CD4-positive, alpha-beta T cell treated with Interleukin-17A for 4 hours (primary cell): ENCODE data around the gene AP1B1.
"Not testable (repeated sequence)": the region's sequence is repeated elsewhere in the genome, so short reads cannot be mapped to it uniquely, and the experiment has no call there.

Experiments
- DNase-seq: peaks from one replicate; pipeline ENCODE4 v3.0.0-alpha.2; 2020; ENCODE audit warnings: mixed read lengths

Gene AP1B1

GRCh38 chr22:29348041-29348440 lies 40.3 kb downstream of the AP1B1 start:
- no peak for DNase-seq

GRCh38 chr22:29346659-29347058 lies 41.7 kb downstream of the AP1B1 start:
- DNase-seq: no peak

- no peak for DNase-seq
These were observed 42.4 kb downstream of the AP1B1 start for GRCh38 chr22:29345932-29346331.

GRCh38 chr22:29344889-29345288 lies 43.5 kb downstream of the AP1B1 start:
- DNase-seq: not testable (repeated sequence)

- no peak for DNase-seq
These were observed 44.2 kb downstream of the AP1B1 start for GRCh38 chr22:29344137-29344536.

- DNase-seq: no peak
These were observed 45.0 kb downstream of the AP1B1 start for GRCh38 chr22:29343313-29343805.

- no peak for DNase-seq
These were observed 45.6 kb downstream of the AP1B1 start for GRCh38 chr22:29342577-29343312.

- no peak for DNase-seq
These were observed 46.2 kb downstream of the AP1B1 start for GRCh38 chr22:29342177-29342576.

- DNase-seq: no peak
These were observed 46.6 kb downstream of the AP1B1 start for GRCh38 chr22:29341849-29342127.

GRCh38 chr22:29341056-29341848 lies 47.1 kb downstream of the AP1B1 start:
- no peak for DNase-seq

- DNase-seq: no peak
These were observed 47.8 kb downstream of the AP1B1 start for GRCh38 chr22:29340566-29340965.

- no peak for DNase-seq
These were observed 48.8 kb downstream of the AP1B1 start for GRCh38 chr22:29339381-29340235.

GRCh38 chr22:29338398-29338797 lies 50.0 kb downstream of the AP1B1 start:
- no peak for DNase-seq

- DNase-seq: no peak
These were observed 50.6 kb downstream of the AP1B1 start for GRCh38 chr22:29337631-29338284.

- DNase-seq: no peak
These were observed 51.4 kb downstream of the AP1B1 start for GRCh38 chr22:29336751-29337490.

GRCh38 chr22:29335656-29336055 lies 52.7 kb downstream of the AP1B1 start:
- DNase-seq: no peak

- no peak for DNase-seq
These were observed 53.5 kb downstream of the AP1B1 start for GRCh38 chr22:29334696-29335344.

- no peak for DNase-seq
These were observed 54.2 kb downstream of the AP1B1 start for GRCh38 chr22:29334148-29334547.

GRCh38 chr22:29332886-29333496 lies 55.4 kb downstream of the AP1B1 start:
- DNase-seq: no peak

- DNase-seq: no peak
These were observed 56.6 kb downstream of the AP1B1 start for GRCh38 chr22:29331658-29332300.

- no peak for DNase-seq
These were observed 57.2 kb downstream of the AP1B1 start for GRCh38 chr22:29331213-29331612.
